Amniotic stem cell (primary cell): ENCODE measurements around the gene NHS.
"Not testable (repeated sequence)": the region's sequence is repeated elsewhere in the genome, so short reads cannot be mapped to it uniquely, and the experiment has no call there.

Source experiments
- DNase-seq: peaks from one replicate; lab custom pipeline; 2025; lab: John Stamatoyannopoulos, UW

Gene NHS

DNA sequence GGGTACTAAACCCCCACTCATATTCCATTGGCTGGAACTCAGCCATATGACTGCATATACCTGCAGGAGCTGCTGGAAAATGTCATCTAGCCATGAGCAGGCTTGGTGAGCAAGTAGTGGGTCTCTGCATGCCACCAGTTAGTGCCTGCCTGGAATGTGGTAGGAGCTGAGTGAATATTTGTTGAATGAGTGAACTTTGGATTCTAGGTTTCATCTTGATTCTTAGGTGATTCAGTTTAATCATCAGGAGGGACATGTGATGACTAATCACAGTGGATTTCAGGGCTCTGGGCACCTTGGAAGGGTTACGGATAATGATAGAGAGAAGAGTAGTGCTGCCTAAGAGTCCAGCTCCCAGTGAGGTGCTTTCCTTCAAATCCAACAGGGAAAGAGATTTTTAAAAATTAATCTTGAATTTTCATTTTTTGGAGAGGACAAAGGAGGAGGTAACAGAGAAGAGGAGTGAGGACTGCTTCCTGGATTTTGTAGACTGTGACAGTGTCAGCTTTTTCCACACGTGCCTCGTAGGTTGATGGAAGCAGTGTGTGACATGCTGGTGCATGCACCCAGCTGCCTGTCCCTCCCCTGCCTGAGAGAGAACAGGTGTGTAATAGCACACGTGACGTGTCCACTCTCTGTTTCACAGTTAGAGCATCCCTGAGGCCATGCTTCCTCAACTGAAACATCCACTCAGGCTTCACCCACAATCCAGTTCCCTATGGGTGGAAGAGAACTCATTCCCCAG is 30.4 kb downstream of the NHS start:
- no peak for DNase-seq

DNA sequence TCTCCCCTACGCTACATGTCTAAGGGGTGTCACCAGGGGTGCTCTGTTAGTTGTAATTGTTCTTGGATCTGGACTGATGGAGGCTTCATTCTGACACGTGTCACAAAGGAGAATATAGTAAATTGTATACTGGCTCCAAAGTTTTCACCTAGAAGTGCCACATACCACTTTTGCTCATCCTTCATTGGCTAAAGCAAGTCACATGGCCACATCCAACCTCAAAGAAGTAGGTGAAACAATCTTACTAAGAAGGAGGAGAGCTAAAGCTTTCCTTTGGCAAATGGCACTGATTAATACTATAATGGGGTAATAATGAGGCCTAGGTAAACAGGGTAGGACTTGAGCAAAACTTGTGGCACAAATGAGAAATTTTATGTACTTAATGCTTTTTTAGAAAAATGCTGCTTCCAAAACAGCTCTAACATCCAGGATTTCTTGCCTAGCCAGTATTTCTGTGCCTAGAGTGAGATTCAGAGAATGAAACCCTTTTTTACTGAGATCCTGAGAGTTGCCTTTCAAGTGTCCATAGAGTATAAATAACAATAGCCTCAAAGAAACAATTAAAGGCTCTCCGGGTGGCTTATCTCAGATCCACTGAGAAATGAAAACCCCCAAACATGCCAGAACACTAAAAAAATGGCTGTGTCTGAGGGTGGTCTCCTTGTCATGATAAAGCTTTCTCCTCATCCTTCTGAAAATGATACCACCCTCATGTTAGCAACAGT is 34.7 kb downstream of the NHS start:
- DNase-seq, result no peak

DNA sequence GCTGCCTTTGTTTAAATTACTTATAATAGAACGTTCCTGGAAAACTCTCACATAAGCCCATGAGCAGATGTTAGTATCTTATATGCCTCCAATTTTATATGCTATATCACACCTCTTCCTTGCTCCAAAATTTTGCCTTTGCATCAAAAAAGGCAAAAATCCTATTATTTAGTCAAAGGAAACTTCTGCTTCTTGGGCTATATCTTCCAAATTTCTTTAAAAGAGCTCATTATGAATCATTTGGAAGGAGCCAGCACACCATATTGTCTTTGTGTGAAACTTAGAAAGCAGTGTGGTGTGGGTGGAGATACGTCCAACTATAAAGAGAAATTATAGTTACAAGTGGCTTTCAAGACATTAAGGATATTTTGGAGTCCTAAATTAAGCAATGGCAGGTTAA is 35.7 kb downstream of the NHS start:
- DNase-seq, result no peak

- no peak for DNase-seq
These were observed 36.2 kb downstream of the NHS start for GRCh38 chrX:17411205-17411604.

DNA sequence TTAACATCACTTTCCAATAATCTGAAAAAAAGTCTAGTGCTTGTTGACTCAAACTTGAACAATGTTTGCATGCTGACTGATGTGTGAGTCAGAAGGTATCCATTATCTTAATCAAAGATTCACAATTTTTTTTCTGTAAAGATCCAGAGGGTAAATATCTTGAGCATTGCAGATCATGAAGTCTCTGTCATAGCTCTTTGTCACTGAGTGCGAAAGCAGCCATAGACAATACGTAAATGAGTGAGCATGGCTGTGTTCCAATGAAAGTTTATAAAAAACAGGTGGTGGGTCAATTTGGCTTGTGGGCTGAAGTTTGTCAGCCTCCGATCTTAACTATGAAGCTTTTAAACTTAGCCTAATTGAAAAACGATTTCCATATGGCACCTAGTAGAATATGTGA is 37.7 kb downstream of the NHS start:
- DNase-seq, result peak; percentile 40

- peak; percentile 0 for DNase-seq
These were observed 38.2 kb downstream of the NHS start for GRCh38 chrX:17413228-17413627.

GRCh38 chrX:17414027-17414658 is 39.1 kb downstream of the NHS start:
- no peak for DNase-seq

GRCh38 chrX:17414839-17415238 is 39.8 kb downstream of the NHS start:
- DNase-seq, result no peak

- no peak for DNase-seq
These were observed 40.3 kb downstream of the NHS start for GRCh38 chrX:17415242-17415810.

GRCh38 chrX:17417372-17417771 is 42.4 kb downstream of the NHS start:
- DNase-seq, result no peak

DNA sequence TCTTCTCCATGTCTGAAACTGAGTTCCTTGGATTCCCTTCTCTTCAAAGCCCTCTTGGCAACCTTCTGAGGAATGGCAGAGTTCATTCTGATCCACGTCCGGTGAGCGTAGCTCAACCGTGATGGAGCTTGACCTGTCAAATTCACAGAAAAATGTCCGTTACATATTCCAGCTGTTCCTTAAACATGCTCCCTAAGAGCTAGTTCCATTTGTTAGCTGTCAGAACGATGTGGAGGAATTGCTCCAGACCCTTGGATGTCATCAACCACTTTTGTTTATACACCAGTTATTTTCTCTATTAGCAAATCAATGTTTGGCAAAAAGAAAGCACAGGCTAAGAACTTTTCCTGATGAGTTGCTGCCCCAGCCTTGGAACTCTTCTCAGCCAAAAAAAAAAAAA is 50.1 kb downstream of the NHS start:
- DNase-seq, result no peak

DNA sequence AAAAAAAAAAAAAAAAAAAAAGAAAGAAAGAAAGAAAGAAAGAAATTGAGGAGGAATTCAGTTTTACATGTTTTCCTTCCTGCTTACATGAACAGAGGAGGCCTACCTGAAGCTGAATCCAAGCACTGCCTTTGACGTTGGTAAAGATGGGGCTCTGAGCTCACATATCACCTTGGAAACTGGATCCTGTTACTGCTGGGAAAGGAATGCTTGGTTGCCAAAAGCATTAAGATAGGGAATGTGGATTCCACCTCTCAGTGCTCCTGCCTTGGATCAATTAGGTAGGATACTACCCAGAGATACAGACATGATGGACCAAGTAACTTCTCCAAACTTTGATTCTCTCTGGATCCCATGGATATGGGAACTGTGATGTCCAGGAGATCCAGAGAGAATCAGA is 50.6 kb downstream of the NHS start:
- no peak for DNase-seq

GRCh38 chrX:17431171-17431570 is 56.2 kb downstream of the NHS start:
- DNase-seq, result no peak

DNA sequence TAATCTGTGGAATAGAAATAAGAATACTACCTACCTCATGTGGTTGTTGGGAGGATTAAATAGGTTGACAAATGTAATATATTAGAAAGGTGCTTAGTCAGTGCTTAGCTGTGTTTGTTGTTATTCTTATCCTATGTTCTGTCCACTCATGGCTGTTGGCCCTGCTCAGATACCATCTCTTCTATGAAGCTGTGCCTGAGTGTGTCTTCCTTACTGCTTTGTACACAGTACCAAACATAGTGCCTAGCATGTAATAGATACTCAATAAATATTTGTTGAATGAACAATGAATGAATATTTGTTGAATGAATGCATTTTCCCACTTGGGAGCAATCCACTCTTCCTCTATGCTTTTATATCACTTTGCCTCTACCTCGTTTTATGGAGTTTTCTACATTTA is 57.2 kb downstream of the NHS start:
- no peak for DNase-seq

- no peak for DNase-seq
These were observed 59.0 kb downstream of the NHS start for GRCh38 chrX:17433965-17434364.

GRCh38 chrX:17435476-17435875 is 60.5 kb downstream of the NHS start:
- no peak for DNase-seq

DNA sequence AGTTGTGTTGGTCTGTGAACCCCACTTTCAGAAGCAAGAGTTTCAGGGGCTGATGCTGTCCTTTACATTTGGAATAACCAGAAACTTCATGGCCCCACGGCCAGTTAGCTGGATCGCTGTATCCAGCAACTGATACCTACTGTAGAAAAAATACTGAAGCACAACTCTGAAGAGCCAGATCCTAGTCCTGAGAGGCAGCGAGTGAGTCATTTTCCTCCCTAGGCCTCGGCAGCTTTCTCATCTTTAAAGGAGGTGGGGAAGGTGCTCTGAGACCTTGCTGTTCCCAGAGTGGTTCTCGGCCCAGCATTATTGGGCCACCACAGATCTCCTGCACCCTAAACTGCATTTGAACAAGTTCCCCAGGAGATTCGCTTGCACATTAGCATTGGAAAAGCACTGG is 63.2 kb downstream of the NHS start:
- no peak for DNase-seq

- DNase-seq, result no peak
These were observed 65.3 kb downstream of the NHS start for GRCh38 chrX:17440258-17440657.

DNA sequence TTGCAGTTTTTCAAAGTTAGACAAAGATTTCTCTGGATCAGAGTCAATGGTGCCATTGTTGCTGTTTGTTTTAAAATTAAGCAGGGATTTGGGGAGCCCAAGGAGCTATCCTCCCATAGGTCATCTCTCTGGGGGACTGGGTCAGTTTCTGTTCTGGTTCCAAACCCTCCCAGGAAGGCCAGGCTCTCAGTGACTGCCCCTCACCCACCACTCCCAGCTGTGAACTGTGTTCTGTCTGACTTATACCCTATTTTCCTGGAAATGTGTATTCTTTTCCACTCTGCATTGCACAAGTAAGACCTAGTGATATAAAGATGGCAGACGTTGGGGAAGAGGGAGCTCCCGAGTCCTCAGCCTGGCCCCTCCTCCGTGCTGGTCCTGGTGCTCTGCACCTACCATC is 65.8 kb downstream of the NHS start:
- DNase-seq, result no peak

- DNase-seq, result no peak
These were observed 67.0 kb downstream of the NHS start for GRCh38 chrX:17441965-17442364.

- no peak for DNase-seq
These were observed 67.9 kb downstream of the NHS start for GRCh38 chrX:17442898-17443297.

DNA sequence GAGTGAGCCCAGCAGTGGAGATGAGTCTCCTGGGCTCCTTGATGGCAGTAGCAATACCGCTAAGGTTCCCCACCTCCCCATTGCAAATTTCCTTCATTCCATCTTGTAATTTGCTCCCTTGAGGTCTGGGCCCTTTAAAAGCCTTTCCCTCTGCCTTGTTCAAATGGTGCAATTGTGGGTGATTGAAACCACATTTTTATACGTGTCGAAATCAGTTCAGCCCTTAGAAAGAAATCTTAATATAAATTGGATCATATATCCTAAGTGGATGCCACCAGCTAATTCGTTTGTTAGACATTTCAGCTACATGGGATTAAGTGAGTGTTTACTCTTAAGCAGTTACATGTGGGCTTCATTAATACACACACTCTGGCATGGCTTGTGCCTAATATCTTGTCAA is 68.6 kb downstream of the NHS start:
- no peak for DNase-seq

DNA sequence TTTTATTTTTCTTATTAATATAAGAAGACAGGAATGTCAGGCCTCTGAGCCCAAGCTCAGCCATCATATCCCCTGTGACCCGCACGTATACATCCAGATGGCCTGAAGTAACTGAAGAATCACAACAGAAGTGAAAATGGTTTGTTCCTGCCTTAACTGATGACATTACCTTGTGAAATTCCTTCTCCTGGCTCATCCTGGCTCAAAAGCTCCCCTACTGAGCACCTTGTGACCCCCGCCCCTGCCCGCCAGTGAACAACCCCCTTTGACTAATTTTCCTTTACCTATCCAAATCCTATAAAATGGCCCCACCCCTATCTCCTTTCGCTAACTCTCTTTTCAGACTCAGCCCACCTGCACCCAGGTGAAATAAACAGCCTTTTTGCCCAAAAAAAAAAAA is 71.3 kb downstream of the NHS start:
- DNase-seq, result not testable (repeated sequence)
